GM12878 (cell line): Measurements from ENCODE around the gene LMAN1L. TPM values are rescaled to one million over a fixed set of nuclear protein-coding genes. Genes with fewer than 3 reads are reported as not detected.

Experiments
- ASH2L ChIP-seq: fragments of 300-600, 200-600 bp; sonication (generic); IDR thresholded peaks from 2 replicates; pipeline ENCODE4 v1.6.1; 2017; ENCODE audit warnings: low read depth, mild to moderate bottlenecking, borderline replicate concordance
- CBX3 ChIP-seq: fragments of 200-600 bp; sonication (generic); IDR thresholded peaks from 2 replicates; pipeline ENCODE4 v1.6.1; 2016; ENCODE audit warnings: low read depth, borderline replicate concordance
- CREM ChIP-seq: IDR thresholded peaks from 2 replicates; pipeline ENCODE4 v1.6.1; 2014; ENCODE audit warnings: antibody characterized with exemption, low read depth
- DPF2 ChIP-seq: fragments of 450-650 bp; IDR thresholded peaks from 2 replicates; pipeline ENCODE4 v1.6.1; 2017; ENCODE audit warnings: mild to moderate bottlenecking
- FOXK2 ChIP-seq: fragments of 450-650 bp; IDR thresholded peaks from 2 replicates; pipeline ENCODE4 v1.6.1; 2017; ENCODE audit warnings: mild to moderate bottlenecking, moderate library complexity
- IRF4 ChIP-seq: IDR thresholded peaks from 2 replicates; pipeline ENCODE4 v1.6.1; 2011; ENCODE audit warnings: low read depth, low read length
- MEF2A ChIP-seq: IDR thresholded peaks from 2 replicates; pipeline ENCODE4 v1.6.1; 2011; ENCODE audit warnings: low read depth, mild to moderate bottlenecking, low read length, moderate library complexity; ENCODE audit not compliant: insufficient read depth
- MXI1 ChIP-seq: fragments of 150-350 bp; IDR thresholded peaks from 2 replicates; pipeline ENCODE4 v1.6.1; 2011; ENCODE audit warnings: low read depth, mild to moderate bottlenecking, inconsistent platforms, low read length, improper control_type of control experiment
- NFYB ChIP-seq: IDR thresholded peaks from 2 replicates; pipeline ENCODE4 v1.6.1; 2011; ENCODE audit warnings: low read depth, mild to moderate bottlenecking, low read length, improper control_type of control experiment, moderate library complexity; ENCODE audit not compliant: insufficient read depth
- PAX5 ChIP-seq: IDR thresholded peaks from 2 replicates; pipeline ENCODE4 v1.6.1; 2011; ENCODE audit warnings: low read depth, low read length, borderline replicate concordance
- POU2F2 ChIP-seq: IDR thresholded peaks from 3 replicates; pipeline ENCODE4 v1.6.1; 2011; ENCODE audit warnings: low read depth, mild to moderate bottlenecking, low read length, borderline replicate concordance
- RFX5 ChIP-seq: IDR thresholded peaks from 2 replicates; pipeline ENCODE4 v1.6.1; 2011; ENCODE audit warnings: low read depth, low read length, improper control_type of control experiment
- SRF ChIP-seq, 2 experiments: IDR thresholded peaks; 2 replicates each; pipeline ENCODE4 v1.6.1; 2011; ENCODE audit warnings: low read depth in 2 of 2, low read length in 2 of 2, mild to moderate bottlenecking in 1 of 2, moderate library complexity in 1 of 2
- STAT3 ChIP-seq: IDR thresholded peaks from 2 replicates; pipeline ENCODE4 v1.6.1; 2011; ENCODE audit warnings: low read depth, low read length, improper control_type of control experiment
- SUZ12 ChIP-seq: fragments of 200-600 bp; sonication (generic); IDR thresholded peaks from one replicate; pipeline ENCODE4 v1.6.1; 2018; ENCODE audit warnings: antibody characterized with exemption, mild to moderate bottlenecking; ENCODE audit not compliant: unreplicated experiment
- TCF7 ChIP-seq: IDR thresholded peaks from 2 replicates; pipeline ENCODE4 v1.6.1; 2014; ENCODE audit warnings: antibody characterized with exemption, borderline replicate concordance
- WRNIP1 ChIP-seq: IDR thresholded peaks from 2 replicates; pipeline ENCODE4 v1.6.1; 2011; ENCODE audit warnings: low read depth, low read length, improper control_type of control experiment, borderline replicate concordance
- ZNF622 ChIP-seq: fragments of 450-650 bp; IDR thresholded peaks from 2 replicates; pipeline ENCODE4 v1.6.1; 2017; ENCODE audit warnings: mild to moderate bottlenecking, inconsistent platforms
- ZSCAN29 ChIP-seq: fragments of 450-650 bp; IDR thresholded peaks from 2 replicates; pipeline ENCODE4 v1.6.1; 2017; ENCODE audit warnings: mild to moderate bottlenecking, moderate library complexity
- polyA plus RNA-seq, 11 experiments: library from polyadenylated mRNA; depleted of rRNA in 4 of 11; unstranded in 6 of 11; stranded (reverse) in 5 of 11; fragments of >200 nt; fragmentation: Nextera tagmentation in 4 of 11; fragmentation: Illumina TruSeq in 1 of 11; extraction: Ambion mirVana in 4 of 11; extraction: Trizol in 1 of 11; gene quantifications; 1 replicate in 1 of 11; 2 replicates in 10 of 11; pipeline versions ENCODE4 v1.2.1 to v1.2.3, GENCODE V29; 2011 to 2016; ENCODE audit warnings: inconsistent platforms in 2 of 11, missing spikeins in 2 of 11, low read depth in 1 of 11
- total RNA-seq, 4 experiments: library from RNA; depleted of rRNA in 3 of 4; stranded (reverse); fragments of >200 nt in 3 of 4; fragmentation: Illumina TruSeq in 1 of 4; extraction: Trizol in 1 of 4; gene quantifications; 2 replicates each; pipeline versions ENCODE4 v1.2.1 to v1.2.3, GENCODE V29; 2013 to 2021
- TF ChIP-seq, protein P1 (sequence below): fragments of 450-650 bp; IDR thresholded peaks from 2 replicates; pipeline ENCODE4 v1.6.1; 2018; ENCODE audit warnings: borderline replicate concordance, mild to moderate bottlenecking; ENCODE audit not compliant: partially characterized antibody
- TF ChIP-seq, protein P2 (sequence below): IDR thresholded peaks from 2 replicates; pipeline ENCODE4 v1.6.1; 2012; ENCODE audit warnings: low read depth, low read length, improper control_type of control experiment
- TF ChIP-seq, protein P3 (sequence below): fragments of 450-650 bp; IDR thresholded peaks from 2 replicates; pipeline ENCODE4 v1.6.1; 2017; ENCODE audit warnings: mild to moderate bottlenecking, low read depth, inconsistent platforms; ENCODE audit not compliant: poor library complexity, severe bottlenecking
- TF ChIP-seq, protein P4 (sequence below): fragments of 450-650 bp; conservative IDR thresholded peaks from 2 replicates; pipeline ENCODE4 v1.6.1; 2017; ENCODE audit warnings: mild to moderate bottlenecking, moderate library complexity

Gene LMAN1L
- total and polyA plus RNA-seq, 10 of the 15 experiments (the other 5 are each of a cell fraction or from before 2014, with no cell fraction given): not detected

DNA sequence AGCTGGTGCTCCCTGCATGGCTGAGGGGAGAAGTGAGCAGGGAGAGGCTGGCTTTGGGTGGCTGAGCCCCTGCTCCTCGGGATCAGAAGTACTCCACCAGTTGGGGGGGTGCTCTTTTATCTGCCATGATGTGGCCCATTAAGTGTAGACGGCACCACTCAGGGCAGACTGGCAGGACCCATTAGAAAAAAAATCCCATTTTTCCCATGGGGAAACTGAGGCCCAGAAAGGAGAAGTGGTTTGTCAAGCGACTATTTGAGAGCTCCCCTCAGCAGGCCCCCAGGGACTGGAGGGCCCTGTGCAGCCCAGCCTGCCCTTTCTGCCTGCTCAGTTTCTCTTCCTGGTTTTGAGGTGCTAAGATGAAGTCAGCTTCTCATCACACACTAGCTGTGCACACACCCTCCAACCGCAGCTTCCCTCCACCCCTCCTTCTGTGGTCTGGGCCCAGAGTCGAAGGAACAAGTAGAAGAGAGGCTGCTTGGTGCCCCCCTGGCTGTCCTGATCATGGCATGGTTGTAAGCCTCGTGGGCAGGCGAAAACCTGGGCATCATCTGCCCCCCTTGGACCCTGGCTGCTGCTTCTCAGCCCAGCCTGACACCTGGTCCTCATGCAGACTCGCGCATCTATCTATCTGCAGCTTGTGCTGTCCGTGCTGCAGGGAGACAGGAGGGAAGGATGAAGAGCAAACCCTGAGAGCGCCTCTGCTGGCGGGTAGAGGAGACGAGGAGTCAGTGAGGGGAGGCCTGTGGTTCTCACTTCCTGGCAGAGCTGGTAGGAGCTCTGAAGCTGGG, 25.2 kb upstream of the LMAN1L start (continued):
- TF ChIP-seq PAX5: peak; percentile 76
- TF ChIP-seq, protein P1, sequence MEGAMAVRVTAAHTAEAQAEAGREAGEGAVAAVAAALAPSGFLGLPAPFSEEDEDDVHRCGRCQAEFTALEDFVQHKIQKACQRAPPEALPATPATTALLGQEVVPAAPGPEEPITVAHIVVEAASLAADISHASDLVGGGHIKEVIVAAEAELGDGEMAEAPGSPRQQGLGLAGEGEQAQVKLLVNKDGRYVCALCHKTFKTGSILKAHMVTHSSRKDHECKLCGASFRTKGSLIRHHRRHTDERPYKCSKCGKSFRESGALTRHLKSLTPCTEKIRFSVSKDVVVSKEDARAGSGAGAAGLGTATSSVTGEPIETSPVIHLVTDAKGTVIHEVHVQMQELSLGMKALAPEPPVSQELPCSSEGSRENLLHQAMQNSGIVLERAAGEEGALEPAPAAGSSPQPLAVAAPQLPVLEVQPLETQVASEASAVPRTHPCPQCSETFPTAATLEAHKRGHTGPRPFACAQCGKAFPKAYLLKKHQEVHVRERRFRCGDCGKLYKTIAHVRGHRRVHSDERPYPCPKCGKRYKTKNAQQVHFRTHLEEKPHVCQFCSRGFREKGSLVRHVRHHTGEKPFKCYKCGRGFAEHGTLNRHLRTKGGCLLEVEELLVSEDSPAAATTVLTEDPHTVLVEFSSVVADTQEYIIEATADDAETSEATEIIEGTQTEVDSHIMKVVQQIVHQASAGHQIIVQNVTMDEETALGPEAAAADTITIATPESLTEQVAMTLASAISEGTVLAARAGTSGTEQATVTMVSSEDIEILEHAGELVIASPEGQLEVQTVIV: no peak
- peak; percentile 60; the same call in 1 of the 2 replicates for TF ChIP-seq ASH2L
- no peak for TF ChIP-seq CBX3
- peak; percentile 77; the same call in 1 of the 2 replicates for TF ChIP-seq STAT3
- 0 out of 4 replicates have a peak, but pooled peaks of 1 of the 2 experiments have one; percentile 34 for TF ChIP-seq SRF (IDR thresholded peaks at IDR 0.05; ENCODE audit: low read depth in 2 of 2, low read length in 2 of 2)
- TF ChIP-seq DPF2: peak; percentile 98
- no peak; the same call in 1 of the 2 replicates for TF ChIP-seq TCF7
- TF ChIP-seq, protein P2, sequence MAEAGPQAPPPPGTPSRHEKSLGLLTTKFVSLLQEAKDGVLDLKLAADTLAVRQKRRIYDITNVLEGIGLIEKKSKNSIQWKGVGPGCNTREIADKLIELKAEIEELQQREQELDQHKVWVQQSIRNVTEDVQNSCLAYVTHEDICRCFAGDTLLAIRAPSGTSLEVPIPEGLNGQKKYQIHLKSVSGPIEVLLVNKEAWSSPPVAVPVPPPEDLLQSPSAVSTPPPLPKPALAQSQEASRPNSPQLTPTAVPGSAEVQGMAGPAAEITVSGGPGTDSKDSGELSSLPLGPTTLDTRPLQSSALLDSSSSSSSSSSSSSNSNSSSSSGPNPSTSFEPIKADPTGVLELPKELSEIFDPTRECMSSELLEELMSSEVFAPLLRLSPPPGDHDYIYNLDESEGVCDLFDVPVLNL: no peak
- TF ChIP-seq RFX5: peak; percentile 53; the same call in 1 of the 2 replicates
- 0 out of 2 replicates have a peak, but pooled peaks have one; percentile 12 for TF ChIP-seq NFYB
- no peak for TF ChIP-seq FOXK2
- no peak; the same call in 2 of the 3 replicates for TF ChIP-seq POU2F2
- no peak; the same call in 1 of the 2 replicates for TF ChIP-seq IRF4
- no peak for TF ChIP-seq ZSCAN29
- peak; percentile 73; the same call in 1 of the 2 replicates for TF ChIP-seq MEF2A
- TF ChIP-seq CREM: no peak; the same call in 1 of the 2 replicates
- no peak; the same call in 1 of the 2 replicates for TF ChIP-seq WRNIP1
- TF ChIP-seq ZNF622: no peak
- TF ChIP-seq, protein P3, sequence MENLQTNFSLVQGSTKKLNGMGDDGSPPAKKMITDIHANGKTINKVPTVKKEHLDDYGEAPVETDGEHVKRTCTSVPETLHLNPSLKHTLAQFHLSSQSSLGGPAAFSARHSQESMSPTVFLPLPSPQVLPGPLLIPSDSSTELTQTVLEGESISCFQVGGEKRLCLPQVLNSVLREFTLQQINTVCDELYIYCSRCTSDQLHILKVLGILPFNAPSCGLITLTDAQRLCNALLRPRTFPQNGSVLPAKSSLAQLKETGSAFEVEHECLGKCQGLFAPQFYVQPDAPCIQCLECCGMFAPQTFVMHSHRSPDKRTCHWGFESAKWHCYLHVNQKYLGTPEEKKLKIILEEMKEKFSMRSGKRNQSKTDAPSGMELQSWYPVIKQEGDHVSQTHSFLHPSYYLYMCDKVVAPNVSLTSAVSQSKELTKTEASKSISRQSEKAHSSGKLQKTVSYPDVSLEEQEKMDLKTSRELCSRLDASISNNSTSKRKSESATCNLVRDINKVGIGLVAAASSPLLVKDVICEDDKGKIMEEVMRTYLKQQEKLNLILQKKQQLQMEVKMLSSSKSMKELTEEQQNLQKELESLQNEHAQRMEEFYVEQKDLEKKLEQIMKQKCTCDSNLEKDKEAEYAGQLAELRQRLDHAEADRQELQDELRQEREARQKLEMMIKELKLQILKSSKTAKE: peak; percentile 82
- peak; percentile 80 for TF ChIP-seq MXI1
- TF ChIP-seq, protein P4, sequence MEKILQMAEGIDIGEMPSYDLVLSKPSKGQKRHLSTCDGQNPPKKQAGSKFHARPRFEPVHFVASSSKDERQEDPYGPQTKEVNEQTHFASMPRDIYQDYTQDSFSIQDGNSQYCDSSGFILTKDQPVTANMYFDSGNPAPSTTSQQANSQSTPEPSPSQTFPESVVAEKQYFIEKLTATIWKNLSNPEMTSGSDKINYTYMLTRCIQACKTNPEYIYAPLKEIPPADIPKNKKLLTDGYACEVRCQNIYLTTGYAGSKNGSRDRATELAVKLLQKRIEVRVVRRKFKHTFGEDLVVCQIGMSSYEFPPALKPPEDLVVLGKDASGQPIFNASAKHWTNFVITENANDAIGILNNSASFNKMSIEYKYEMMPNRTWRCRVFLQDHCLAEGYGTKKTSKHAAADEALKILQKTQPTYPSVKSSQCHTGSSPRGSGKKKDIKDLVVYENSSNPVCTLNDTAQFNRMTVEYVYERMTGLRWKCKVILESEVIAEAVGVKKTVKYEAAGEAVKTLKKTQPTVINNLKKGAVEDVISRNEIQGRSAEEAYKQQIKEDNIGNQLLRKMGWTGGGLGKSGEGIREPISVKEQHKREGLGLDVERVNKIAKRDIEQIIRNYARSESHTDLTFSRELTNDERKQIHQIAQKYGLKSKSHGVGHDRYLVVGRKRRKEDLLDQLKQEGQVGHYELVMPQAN: peak; percentile 57; the same call in 1 of the 2 replicates
- no peak for TF ChIP-seq SUZ12
